Measurements from ENCODE around the gene SLMAP. TPM values are rescaled to one million over a fixed set of nuclear protein-coding genes. Genes with fewer than 3 reads are reported as not detected.

Gene SLMAP
- total and polyA plus RNA-seq, 7 donors: 28.2 to 745 (median 300) TPM

- no peaks in the 10 kb centered on the region for H3K27me3 ChIP-seq
- H3K9me3 ChIP-seq: no peaks in the 10 kb centered on the region
- H3K27ac ChIP-seq: no peak overlapping the region
- 96 to 98% methylated on average over 2 of the region's 2 CpGs for WGBS, 2 donors
- DNase-seq: no peak
- intact Hi-C loops (cut with DNase I): loop anchor here (5.0 kb wide), 1 partner anchor 63 kb away; no protein-coding TSS in a partner anchor
- TF ChIP-seq POLR2A (IDR thresholded peaks at IDR 0.05): no peak
- H3K4me3 ChIP-seq: no peak overlapping the region
- H3K36me3 ChIP-seq: no peaks in the 10 kb centered on the region
- H3K4me1 ChIP-seq: peaks cover 0 to 36% (median 22%) of the 10 kb centered on the region in 4 donors
These were observed 8.7 kb downstream of the SLMAP start for GRCh38 chr3:57764794-57765193.

- H3K4me1 ChIP-seq: peaks cover 0 to 18% (median 7%) of the 10 kb centered on the region in 4 donors
- WGBS, 2 donors: 97 to 99% methylated on average over 3 of the region's 3 CpGs
- intact Hi-C loops (cut with DNase I): no loop called here
These were observed 12.5 kb downstream of the SLMAP start for GRCh38 chr3:57768595-57768994.

GRCh38 chr3:57770009-57770827, 14.1 kb downstream of the SLMAP start:
- no peak for TF ChIP-seq EP300 (IDR thresholded peaks at IDR 0.05)
- no peak for TF ChIP-seq POLR2AphosphoS5 (IDR thresholded peaks at IDR 0.05)
- no peak for TF ChIP-seq CTCF (IDR thresholded peaks at IDR 0.05)
- no peak for TF ChIP-seq POLR2A (IDR thresholded peaks at IDR 0.05)
- Histone ChIP-seq H3K4me1 (peaks cover 0 to 8% (median 3%) of the 10 kb centered on the region in 4 donors), H3K27ac (no peak overlapping the region), H3K36me3 (no peaks in the 10 kb centered on the region), H3K9me3 (no peaks in the 10 kb centered on the region), H3K4me3 (no peak overlapping the region), H3K27me3 (no peaks in the 10 kb centered on the region)
- 81 to 89% methylated on average over 4 of the region's 4 CpGs for WGBS, 2 donors
- intact Hi-C loops (cut with DNase I): no loop called here
- DNase-seq: no peak

More at GRCh38 chr3:57768595-57768994, 12.5 kb downstream of the SLMAP start:
- TF ChIP-seq POLR2AphosphoS5 (IDR thresholded peaks at IDR 0.05): no peak
- no peak for TF ChIP-seq EP300 (IDR thresholded peaks at IDR 0.05)
- TF ChIP-seq POLR2A (IDR thresholded peaks at IDR 0.05): no peak
- TF ChIP-seq CTCF (IDR thresholded peaks at IDR 0.05): no peak
- H3K4me3 ChIP-seq: no peak overlapping the region
- no peaks in the 10 kb centered on the region for H3K9me3 ChIP-seq
- H3K27ac ChIP-seq: no peak overlapping the region
- no peaks in the 10 kb centered on the region for H3K36me3 ChIP-seq
- no peak for DNase-seq
- no peaks in the 10 kb centered on the region for H3K27me3 ChIP-seq

GRCh38 chr3:57772251-57772650, 16.1 kb downstream of the SLMAP start:
- DNase-seq: no peak
- Histone ChIP-seq H3K4me1 (peaks cover 0 to 8% (median 3%) of the 10 kb centered on the region in 4 donors), H3K4me3 (no peak overlapping the region), H3K9me3 (no peaks in the 10 kb centered on the region), H3K27ac (no peak overlapping the region), H3K27me3 (no peaks in the 10 kb centered on the region), H3K36me3 (no peaks in the 10 kb centered on the region)
- WGBS, 2 donors: 97% methylated on average over 4 of the region's 4 CpGs
- TF ChIP-seq CTCF (IDR thresholded peaks at IDR 0.05) (no peak), POLR2AphosphoS5 (IDR thresholded peaks at IDR 0.05) (no peak)
- intact Hi-C loops (cut with DNase I): no loop called here

- WGBS, 2 donors: 76 to 83% methylated on average over 3 of the region's 3 CpGs
- no peak for DNase-seq
- intact Hi-C loops (cut with DNase I): no loop called here
- Histone ChIP-seq H3K36me3 (no peaks in the 10 kb centered on the region), H3K9me3 (no peaks in the 10 kb centered on the region), H3K4me1 (peaks cover 0 to 10% (median 3%) of the 10 kb centered on the region in 4 donors), H3K27ac (no peak overlapping the region), H3K4me3 (no peak overlapping the region), H3K27me3 (no peaks in the 10 kb centered on the region)
- TF ChIP-seq POLR2AphosphoS5 (IDR thresholded peaks at IDR 0.05): no peak
- no peak for TF ChIP-seq EP300 (IDR thresholded peaks at IDR 0.05)
- TF ChIP-seq CTCF (IDR thresholded peaks at IDR 0.05): no peak
- no peak for TF ChIP-seq POLR2A (IDR thresholded peaks at IDR 0.05)
These were observed 21.7 kb downstream of the SLMAP start for GRCh38 chr3:57777774-57778173.

Data from sigmoid colon (tissue), 7 donors.